Measurements from ENCODE around the gene CARD9.

GRCh38 chr9:136353088-136353487 is 20.4 kb downstream of the CARD9 start:
- TF ChIP-seq POLR2A (IDR thresholded peaks at IDR 0.05) = no peak
- TF ChIP-seq CTCF (IDR thresholded peaks at IDR 0.05) = no peak
